H4 (cell line): ENCODE data around the gene CUL9. TPM values are rescaled to one million over a fixed set of nuclear protein-coding genes. Genes with fewer than 3 reads are reported as not detected.
A peak's percentile ranks its signal among the peaks of the same experiment; 100 is the strongest.

Experiments used
- DNase-seq: peaks from one replicate; pipeline ENCODE4 v3.0.0-alpha.2; 2015; ENCODE audit warnings: low spot score
- total RNA-seq: library from RNA; depleted of rRNA; stranded (reverse); fragments of >200 nt; shearing (Covaris generic); gene quantifications from 2 replicates; pipeline ENCODE4 v1.2.3, GENCODE V29; 2014

Gene CUL9
- total RNA-seq, 1 experiment from 2014 or later: 18.5 TPM

- peak; percentile 41 for DNase-seq
These were observed 9.6 kb upstream of the CUL9 start for GRCh38 chr6:43172104-43173007.

GRCh38 chr6:43173591-43174262 is 8.3 kb upstream of the CUL9 start:
- no peak for DNase-seq

- DNase-seq: peak; percentile 100
These were observed 7.5 kb upstream of the CUL9 start for GRCh38 chr6:43174263-43175112.

GRCh38 chr6:43175676-43176422 is 6.1 kb upstream of the CUL9 start:
- no peak for DNase-seq

- DNase-seq: no peak
These were observed 5.6 kb upstream of the CUL9 start for GRCh38 chr6:43176423-43176786.

- no peak for DNase-seq
These were observed 3.8 kb upstream of the CUL9 start for GRCh38 chr6:43178150-43178549.

GRCh38 chr6:43178951-43179830 is 2.8 kb upstream of the CUL9 start:
- no peak for DNase-seq

GRCh38 chr6:43180058-43180457 is 1.9 kb upstream of the CUL9 start:
- no peak for DNase-seq

GRCh38 chr6:43180985-43181384 is 1.0 kb upstream of the CUL9 start:
- DNase-seq: no peak

GRCh38 chr6:43181621-43181941 is 415 bp upstream of the CUL9 start:
- no peak for DNase-seq

GRCh38 chr6:43183441-43183840 is 1.4 kb downstream of the CUL9 start:
- no peak for DNase-seq

GRCh38 chr6:43184268-43184985 is 2.4 kb downstream of the CUL9 start:
- no peak for DNase-seq

GRCh38 chr6:43185391-43185985 is 3.5 kb downstream of the CUL9 start:
- DNase-seq: no peak

GRCh38 chr6:43186019-43186418 is 4.0 kb downstream of the CUL9 start:
- no peak for DNase-seq

- DNase-seq: no peak
These were observed 4.7 kb downstream of the CUL9 start for GRCh38 chr6:43186706-43187105.

- no peak for DNase-seq
These were observed 5.8 kb downstream of the CUL9 start for GRCh38 chr6:43187821-43188220.

- no peak for DNase-seq
These were observed 6.4 kb downstream of the CUL9 start for GRCh38 chr6:43188426-43188825.

- DNase-seq: no peak
These were observed 7.8 kb downstream of the CUL9 start for GRCh38 chr6:43189776-43190304.

- DNase-seq: no peak
These were observed 10.9 kb downstream of the CUL9 start for GRCh38 chr6:43192911-43193310.
